ENCODE data around the gene ANAPC5. TPM values are rescaled to one million over a fixed set of nuclear protein-coding genes. Genes with fewer than 3 reads are reported as not detected.

ANAPC5 gene
- total RNA-seq, 1 donor = 168 TPM

GRCh38 chr12:121296618-121297434 is 55.4 kb downstream of the ANAPC5 start, which contains the start of gene CAMKK2:
Gene CAMKK2, minus strand, starts transcription at chr12:121296709. Its CDS starts 22,183 bp downstream, at chr12:121274526.
- Histone ChIP-seq H3K9me3 (ENCODE audit: low read depth, low read length) (no peaks in the 10 kb centered on the region), H3K4me3 (ENCODE audit: insufficient read depth, low read length) (peak within 1 kb of the TSS; percentile 92), H3K27me3 (ENCODE audit: insufficient read depth, low read length) (no peaks in the 10 kb centered on the region), H3K4me2 (ENCODE audit: insufficient read depth, low read length) (peak within 1 kb of the TSS; percentile 99), H3K4me1 (ENCODE audit: insufficient read depth, low read length) (peaks cover 17% of the 10 kb centered on the region), H3K27ac (ENCODE audit: low read depth, low read length) (peak within 1 kb of the TSS; percentile 41), H3K79me2 (ENCODE audit: insufficient read depth, low read length) (peaks cover 40% of the 10 kb centered on the region), H4K20me1 (ENCODE audit: insufficient read depth, low read length) (peaks cover 16% of the 10 kb centered on the region), H2AFZ (ENCODE audit: low read length) (peak within 1 kb of the TSS; percentile 99), H3K36me3 (ENCODE audit: insufficient read depth, low read length) (no peaks in the 10 kb centered on the region)
- DNase-seq (ENCODE audit: insufficient read length, low spot score, missing footprints) = peak; percentile 100
- TF ChIP-seq CTCF (IDR thresholded peaks at IDR 0.05; ENCODE audit: extremely low read depth, low read depth, low read length) = no peak

GRCh38 chr12:121295746-121296617 is 56.2 kb downstream of the ANAPC5 start:
- no peaks in the 10 kb centered on the region for H3K9me3 ChIP-seq (ENCODE audit: low read depth, low read length)
- H4K20me1 ChIP-seq (ENCODE audit: insufficient read depth, low read length) = peaks cover 16% of the 10 kb centered on the region
- H2AFZ ChIP-seq (ENCODE audit: low read length) = peak overlapping the region; percentile 73
- no peak for TF ChIP-seq CTCF (IDR thresholded peaks at IDR 0.05; ENCODE audit: extremely low read depth, low read depth, low read length)
- peak overlapping the region; percentile 41 for H3K27ac ChIP-seq (ENCODE audit: low read depth, low read length)
- H3K27me3 ChIP-seq (ENCODE audit: insufficient read depth, low read length) = no peaks in the 10 kb centered on the region
- H3K36me3 ChIP-seq (ENCODE audit: insufficient read depth, low read length) = no peaks in the 10 kb centered on the region
- peak overlapping the region; percentile 94 for H3K4me2 ChIP-seq (ENCODE audit: insufficient read depth, low read length)
- peaks cover 46% of the 10 kb centered on the region for H3K79me2 ChIP-seq (ENCODE audit: insufficient read depth, low read length)
- DNase-seq (ENCODE audit: insufficient read length, low spot score, missing footprints) = peak; percentile 90
- peaks cover 17% of the 10 kb centered on the region for H3K4me1 ChIP-seq (ENCODE audit: insufficient read depth, low read length)
- peak overlapping the region; percentile 92 for H3K4me3 ChIP-seq (ENCODE audit: insufficient read depth, low read length)

GRCh38 chr12:121295116-121295745 is 57.0 kb downstream of the ANAPC5 start:
- H3K79me2 ChIP-seq (ENCODE audit: insufficient read depth, low read length) = peaks cover 51% of the 10 kb centered on the region
- peak overlapping the region; percentile 73 for H2AFZ ChIP-seq (ENCODE audit: low read length)
- H3K9me3 ChIP-seq (ENCODE audit: low read depth, low read length) = no peaks in the 10 kb centered on the region
- DNase-seq (ENCODE audit: insufficient read length, low spot score, missing footprints) = no peak
- H3K27ac ChIP-seq (ENCODE audit: low read depth, low read length) = no peak overlapping the region
- no peaks in the 10 kb centered on the region for H3K36me3 ChIP-seq (ENCODE audit: insufficient read depth, low read length)
- peaks cover 16% of the 10 kb centered on the region for H4K20me1 ChIP-seq (ENCODE audit: insufficient read depth, low read length)
- no peaks in the 10 kb centered on the region for H3K27me3 ChIP-seq (ENCODE audit: insufficient read depth, low read length)
- peak overlapping the region; percentile 92 for H3K4me3 ChIP-seq (ENCODE audit: insufficient read depth, low read length)
- H3K4me1 ChIP-seq (ENCODE audit: insufficient read depth, low read length) = peaks cover 17% of the 10 kb centered on the region
- peak overlapping the region; percentile 94 for H3K4me2 ChIP-seq (ENCODE audit: insufficient read depth, low read length)
- no peak for TF ChIP-seq CTCF (IDR thresholded peaks at IDR 0.05; ENCODE audit: extremely low read depth, low read depth, low read length)
